HG02840 (cell line): ENCODE measurements around the gene SEPTIN2.
"Not testable (repeated sequence)": the region's sequence is repeated elsewhere in the genome, so short reads cannot be mapped to it uniquely, and the experiment has no call there.

ENCODE experiments used
- ATAC-seq: cut with Tn5 transposase; IDR thresholded peaks from one replicate; pipeline ENCODE4 v1.9.1; 2021; ENCODE audit warnings: mild to moderate bottlenecking, moderate library complexity, moderate number of reproducible peaks; ENCODE audit not compliant: unreplicated experiment, low FRiP score

The SEPTIN2 gene

GRCh38 chr2:241312082-241312481 is 3.6 kb upstream of the SEPTIN2 start:
- ATAC-seq: no peak

- ATAC-seq: no peak
These were observed 2.1 kb upstream of the SEPTIN2 start for GRCh38 chr2:241313543-241314095.

GRCh38 chr2:241314226-241315092 is 1.3 kb upstream of the SEPTIN2 start:
- no peak for ATAC-seq

- peak; percentile 71 for ATAC-seq
These were observed 439 bp upstream of the SEPTIN2 start, which contains the start of gene HDLBP for GRCh38 chr2:241315093-241315878. Gene HDLBP (minus strand): TSS chr2:241315672. CDS start chr2:241266869, 48,803 bp downstream.

- no peak for ATAC-seq
These were observed 1.1 kb downstream of the SEPTIN2 start for GRCh38 chr2:241316825-241317224.

DNA sequence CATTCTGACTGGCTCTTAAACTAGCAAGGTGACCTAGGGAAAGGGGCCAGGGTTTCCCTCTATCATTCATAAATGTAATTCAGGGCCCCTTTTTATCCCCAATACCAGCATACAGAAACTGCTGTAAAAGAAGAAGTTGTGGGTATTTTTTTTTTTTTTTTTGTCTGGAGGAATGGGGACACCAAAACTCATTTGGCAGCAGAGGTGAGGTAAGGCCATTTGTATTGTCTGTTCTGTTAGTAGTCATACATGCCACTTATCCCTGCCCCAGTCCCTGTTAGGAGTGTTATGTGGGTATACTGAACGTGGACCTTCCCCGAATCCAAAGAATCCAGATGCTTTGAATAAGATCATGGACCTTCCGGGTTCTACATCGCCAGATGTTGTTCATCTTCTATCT is 1.7 kb downstream of the SEPTIN2 start:
- ATAC-seq: no peak

- not testable (repeated sequence) for ATAC-seq
These were observed 3.1 kb downstream of the SEPTIN2 start for GRCh38 chr2:241318830-241319229.

GRCh38 chr2:241320394-241320793 is 4.7 kb downstream of the SEPTIN2 start:
- no peak for ATAC-seq

- no peak for ATAC-seq
These were observed 5.3 kb downstream of the SEPTIN2 start for GRCh38 chr2:241321033-241321432.

DNA sequence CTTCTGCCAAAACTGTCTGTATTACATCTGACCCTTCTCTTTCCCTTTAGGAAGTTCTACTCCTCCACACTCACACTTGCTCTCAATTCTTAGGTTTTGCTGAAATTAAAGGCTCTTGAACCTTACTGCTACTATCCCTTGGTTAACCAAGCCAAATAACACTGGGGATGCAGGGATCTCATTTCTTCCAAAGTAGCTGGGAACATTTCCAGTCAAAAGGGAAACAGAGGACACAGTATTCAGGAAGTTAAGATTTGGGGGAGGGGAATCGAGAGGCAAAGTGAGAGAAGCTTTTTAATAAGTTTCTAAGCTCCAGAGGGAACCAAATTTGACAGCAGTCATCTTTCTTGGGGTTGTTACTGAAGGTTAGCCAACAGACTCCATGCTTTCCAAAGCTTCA is 6.2 kb downstream of the SEPTIN2 start:
- no peak for ATAC-seq

DNA sequence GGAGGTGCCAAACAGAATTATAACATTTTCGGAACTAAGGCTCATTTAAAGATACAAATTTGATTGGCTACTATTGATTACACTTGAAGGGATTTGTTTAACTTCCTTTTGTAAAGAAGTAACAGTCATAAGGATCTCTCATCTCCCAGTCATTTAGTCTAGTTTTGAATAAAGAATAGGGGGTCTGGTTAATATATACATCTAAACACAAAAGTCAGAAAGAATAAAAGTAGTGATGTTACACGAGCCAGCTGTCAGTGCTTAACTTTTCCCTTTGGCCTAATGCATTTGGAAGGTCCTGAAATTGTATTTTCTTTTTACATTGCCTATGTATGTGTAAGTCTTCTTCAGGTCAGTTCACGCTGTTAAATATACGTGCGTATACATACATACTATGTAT is 8.1 kb downstream of the SEPTIN2 start:
- ATAC-seq: no peak

- ATAC-seq: no peak
These were observed 9.1 kb downstream of the SEPTIN2 start for GRCh38 chr2:241324775-241325174.

GRCh38 chr2:241325257-241325656 is 9.5 kb downstream of the SEPTIN2 start:
- no peak for ATAC-seq

- no peak for ATAC-seq
These were observed 14.2 kb downstream of the SEPTIN2 start for GRCh38 chr2:241329669-241330615.

- ATAC-seq: no peak
These were observed 14.9 kb downstream of the SEPTIN2 start for GRCh38 chr2:241330616-241330981.

GRCh38 chr2:241334813-241335212 is 19.1 kb downstream of the SEPTIN2 start:
- ATAC-seq: no peak

GRCh38 chr2:241339839-241340630 is 24.3 kb downstream of the SEPTIN2 start:
- ATAC-seq: no peak

- ATAC-seq: no peak
These were observed 25.0 kb downstream of the SEPTIN2 start for GRCh38 chr2:241340631-241341163.
